WTC11 (cell line): ENCODE results near the gene NDUFS7. TPM values are rescaled to one million over a fixed set of nuclear protein-coding genes. Genes with fewer than 3 reads are reported as not detected.

Source experiments
- ATAC-seq: fragments of 200-7000 bp; cut with Tn5 transposase; 2 replicates; pipeline ENCODE4 v1.10.0; 2021; ENCODE audit warnings: mild to moderate bottlenecking, moderate library complexity
- Bru-seq: library from RNA; stranded (reverse); fragments of 400-500 nt; gene quantifications from one replicate; lab custom pipeline; 2021; lab: Mats Ljungman, UMichigan
- CTCF ChIA-PET: fragments of 300-600 bp; sonication (Branson Sonifier 250); formaldehyde crosslinking; loops from one replicate; lab custom pipeline; 2021; ENCODE audit warnings: antibody characterized with exemption; lab: Charles Lee
- POLR2A ChIA-PET: fragments of 350-600 bp; sonication (Branson Sonifier 250); formaldehyde crosslinking; loops from one replicate; lab custom pipeline; 2021; ENCODE audit warnings: antibody characterized with exemption; lab: Charles Lee
- DNase-seq: peaks from one replicate; pipeline ENCODE4 v3.0.0; 2021; ENCODE audit warnings: low spot score
- H3K27ac Mint-ChIP-seq: 2 replicates; pipeline ENCODE4 v1.8.0; 2021; ENCODE audit warnings: mixed read lengths
- H3K27me3 Mint-ChIP-seq: 2 replicates; pipeline ENCODE4 v1.8.0; 2021; ENCODE audit warnings: low read depth, mild to moderate bottlenecking, moderate library complexity, mixed read lengths
- H3K36me3 Mint-ChIP-seq: 2 replicates; pipeline ENCODE4 v1.8.0; 2021; ENCODE audit warnings: mixed read lengths
- H3K4me1 Mint-ChIP-seq: 2 replicates; pipeline ENCODE4 v1.8.0; 2022; ENCODE audit warnings: mixed read lengths
- H3K4me3 Mint-ChIP-seq: 2 replicates; pipeline ENCODE4 v1.8.0; 2021; ENCODE audit warnings: mild to moderate bottlenecking, moderate library complexity, mixed read lengths
- H3K9me3 Mint-ChIP-seq: 2 replicates; pipeline ENCODE4 v1.8.0; 2021; ENCODE audit warnings: mixed read lengths
- ATF1 ChIP-seq: sonication (generic); formaldehyde crosslinking; IDR thresholded peaks from 2 replicates; pipeline ENCODE4 v1.8.1; 2023; ENCODE audit warnings: mild to moderate bottlenecking, moderate library complexity, missing genetic modification reagents
- ESRRA ChIP-seq: sonication (generic); formaldehyde crosslinking; IDR thresholded peaks from 2 replicates; pipeline ENCODE4 v1.8.1; 2022; ENCODE audit warnings: mild to moderate bottlenecking, missing genetic modification reagents, borderline replicate concordance
- NR2C2 ChIP-seq: sonication (generic); formaldehyde crosslinking; IDR thresholded peaks from 2 replicates; pipeline ENCODE4 v1.8.0; 2022; ENCODE audit warnings: mild to moderate bottlenecking, missing genetic modification reagents
- SOX15 ChIP-seq: fragments of 250-450 bp; sonication (Bioruptor Pico); IDR thresholded peaks from 2 replicates; pipeline ENCODE4 v1.9.0; 2021; ENCODE audit warnings: mild to moderate bottlenecking
- TCF7 ChIP-seq: sonication (generic); formaldehyde crosslinking; IDR thresholded peaks from 2 replicates; pipeline ENCODE4 v1.8.0; 2022; ENCODE audit warnings: mild to moderate bottlenecking, low read depth, missing genetic modification reagents, moderate library complexity
- TEAD1 ChIP-seq: sonication (generic); formaldehyde crosslinking; IDR thresholded peaks from 2 replicates; pipeline ENCODE4 v1.8.0; 2022; ENCODE audit warnings: mild to moderate bottlenecking, missing genetic modification reagents
- TP53 ChIP-seq: sonication (generic); formaldehyde crosslinking; IDR thresholded peaks from 2 replicates; pipeline ENCODE4 v1.8.1; 2023; ENCODE audit warnings: mild to moderate bottlenecking, missing genetic modification reagents
- ZNF263 ChIP-seq: sonication (generic); formaldehyde crosslinking; IDR thresholded peaks from 2 replicates; pipeline ENCODE4 v1.8.1; 2022; ENCODE audit warnings: low read depth, mild to moderate bottlenecking, moderate library complexity, missing genetic modification reagents
- long read RNA-seq, 3 experiments: library from RNA in 1 of 3; library from capped mRNA in 1 of 3; library from polyadenylated mRNA in 1 of 3; unstranded in 2 of 3; stranded (forward) in 1 of 3; transcript quantifications; one replicate each; pipeline ENCODE4 v2.0.0, GENCODE V29; 2021
- total RNA-seq: library from RNA; stranded (reverse); gene quantifications from 3 replicates; pipeline ENCODE4 v1.2.3, GENCODE V29; 2021
- TF ChIP-seq, protein P1 (sequence below): sonication (generic); formaldehyde crosslinking; IDR thresholded peaks from 2 replicates; pipeline ENCODE4 v1.8.0; 2023; ENCODE audit warnings: mild to moderate bottlenecking, missing genetic modification reagents
- TF ChIP-seq, protein P2 (sequence below): sonication (generic); formaldehyde crosslinking; IDR thresholded peaks from 2 replicates; pipeline ENCODE4 v1.8.1; 2023; ENCODE audit warnings: mild to moderate bottlenecking, missing genetic modification reagents, moderate library complexity
- TF ChIP-seq, protein P3 (sequence below): fragments of 200-600 bp; IDR thresholded peaks from 2 replicates; pipeline ENCODE4 v1.8.0; 2022; ENCODE audit warnings: antibody characterized with exemption
- TF ChIP-seq, protein P4 (sequence below): sonication (generic); formaldehyde crosslinking; conservative IDR thresholded peaks from 2 replicates; pipeline ENCODE4 v1.8.1; 2023; ENCODE audit warnings: mild to moderate bottlenecking, low read depth, missing genetic modification reagents, moderate library complexity
- TF ChIP-seq, protein P5 (sequence below): sonication (generic); formaldehyde crosslinking; IDR thresholded peaks from 2 replicates; pipeline ENCODE4 v1.8.0; 2022; ENCODE audit warnings: mild to moderate bottlenecking, missing genetic modification reagents
- TF ChIP-seq, protein P6 (sequence below): fragments of 250-450 bp; sonication (Bioruptor Pico); IDR thresholded peaks from 2 replicates; pipeline ENCODE4 v1.9.0; 2021; ENCODE audit warnings: mild to moderate bottlenecking, borderline replicate concordance
- TF ChIP-seq, protein P7 (sequence below): fragments of 250-450 bp; sonication (Bioruptor Pico); IDR thresholded peaks from 2 replicates; pipeline ENCODE4 v1.9.0; 2021; ENCODE audit warnings: mild to moderate bottlenecking

The NDUFS7 gene
- total RNA-seq (136 to 149 TPM (median 139 TPM) in 3 replicates), Bru-seq, nascent RNA (percentile 53 among the genes with signal in this experiment)
- long read RNA-seq, experiment 1, transcript NDUFS7-217 (1 exons, 3,743 nt), result minor isoform, 6 of 270 reads
- long read RNA-seq, experiment 1, transcript NDUFS7-201 (8 exons, 1,039 nt), result major isoform, 201 of 270 reads
- long read RNA-seq, experiment 1, transcript NDUFS7-202 (7 exons, 2,818 nt), result minor isoform, 25 of 270 reads
- long read RNA-seq, experiment 1, partial matches to known transcripts, result 9 of 270 reads
- long read RNA-seq, experiment 1, other reads (novel, unspliced or antisense), result 19 of 270 reads
- long read RNA-seq, experiment 2, transcript NDUFS7-201 (8 exons, 1,039 nt), result major isoform, 61 of 142 reads
- long read RNA-seq, experiment 2, partial matches to known transcripts, result 45 of 142 reads
- long read RNA-seq, experiment 2, other reads (novel, unspliced or antisense), result 31 of 142 reads
- long read RNA-seq, experiment 3, transcript NDUFS7-201 (8 exons, 1,039 nt), result major isoform, 34 of 40 reads
- long read RNA-seq, experiment 3, partial matches to known transcripts, result 0 of 40 reads
- long read RNA-seq, experiment 3, other reads (novel, unspliced or antisense), result 1 of 40 reads

DNA sequence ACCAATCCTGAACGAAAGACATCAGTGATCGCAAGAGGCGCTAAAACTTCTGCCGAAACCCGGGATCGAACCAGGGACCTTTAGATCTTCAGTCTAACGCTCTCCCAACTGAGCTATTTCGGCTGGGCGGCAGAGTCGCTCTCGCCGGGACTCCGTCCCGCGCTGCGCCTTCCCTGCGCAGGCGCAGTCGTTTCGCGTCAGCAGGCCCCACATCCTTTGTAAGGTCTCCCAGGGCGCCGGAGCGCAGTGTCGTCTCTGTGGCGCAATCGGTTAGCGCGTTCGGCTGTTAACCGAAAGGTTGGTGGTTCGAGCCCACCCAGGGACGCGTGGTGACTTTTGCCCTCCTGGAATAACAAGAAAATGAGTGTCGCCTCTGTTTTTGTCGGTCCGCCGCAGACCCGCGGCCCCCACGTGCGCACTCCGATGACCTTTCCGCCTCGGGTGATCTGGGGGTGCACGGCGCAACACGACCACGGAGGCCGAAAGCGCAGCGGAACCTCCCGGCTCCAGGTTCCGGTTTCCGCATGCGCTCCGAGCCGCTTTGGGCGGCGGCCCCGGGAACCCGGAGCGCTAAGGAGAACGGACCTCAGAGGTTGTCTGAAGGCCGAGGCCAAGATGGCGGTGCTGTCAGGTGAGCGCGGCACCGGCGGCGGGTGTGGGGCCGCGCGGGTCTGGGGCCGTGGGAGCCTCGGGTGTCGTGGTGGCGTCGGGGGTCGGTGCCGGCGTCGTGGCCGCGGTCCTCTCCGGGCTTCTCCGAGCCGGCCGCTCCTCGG is at the start of gene NDUFS7:
Gene NDUFS7 (plus strand): TSS at position 596 of the 773 bp plus-strand sequence. CDS start 20 bp downstream, at position 616.
- peak; percentile 87 for DNase-seq
- Mint-ChIP-seq H3K27me3 (peaks cover 4% of the 10 kb centered on the region), H3K36me3 (peaks cover 3% of the 10 kb centered on the region), H3K4me3 (peak within 1 kb of the TSS; percentile 81), H3K4me1 (peaks cover 14% of the 10 kb centered on the region), H3K27ac (peak within 1 kb of the TSS; percentile 51), H3K9me3 (no peaks in the 10 kb centered on the region)
- peak; percentile 71 for ATAC-seq
- CTCF ChIA-PET, result interaction anchor here (0.8 to 1.9 kb wide), 6 partner anchors 68 to 139 kb away, joined by 3 to 4 read pairs (median 4); partner anchors contain the start of genes CIRBP and REEP6
- POLR2A ChIA-PET, result interaction anchor here (0.5 kb wide), 1 partner anchor 109 kb away, joined by 3 read pairs; no protein-coding TSS in a partner anchor
- TF ChIP-seq, protein P1, sequence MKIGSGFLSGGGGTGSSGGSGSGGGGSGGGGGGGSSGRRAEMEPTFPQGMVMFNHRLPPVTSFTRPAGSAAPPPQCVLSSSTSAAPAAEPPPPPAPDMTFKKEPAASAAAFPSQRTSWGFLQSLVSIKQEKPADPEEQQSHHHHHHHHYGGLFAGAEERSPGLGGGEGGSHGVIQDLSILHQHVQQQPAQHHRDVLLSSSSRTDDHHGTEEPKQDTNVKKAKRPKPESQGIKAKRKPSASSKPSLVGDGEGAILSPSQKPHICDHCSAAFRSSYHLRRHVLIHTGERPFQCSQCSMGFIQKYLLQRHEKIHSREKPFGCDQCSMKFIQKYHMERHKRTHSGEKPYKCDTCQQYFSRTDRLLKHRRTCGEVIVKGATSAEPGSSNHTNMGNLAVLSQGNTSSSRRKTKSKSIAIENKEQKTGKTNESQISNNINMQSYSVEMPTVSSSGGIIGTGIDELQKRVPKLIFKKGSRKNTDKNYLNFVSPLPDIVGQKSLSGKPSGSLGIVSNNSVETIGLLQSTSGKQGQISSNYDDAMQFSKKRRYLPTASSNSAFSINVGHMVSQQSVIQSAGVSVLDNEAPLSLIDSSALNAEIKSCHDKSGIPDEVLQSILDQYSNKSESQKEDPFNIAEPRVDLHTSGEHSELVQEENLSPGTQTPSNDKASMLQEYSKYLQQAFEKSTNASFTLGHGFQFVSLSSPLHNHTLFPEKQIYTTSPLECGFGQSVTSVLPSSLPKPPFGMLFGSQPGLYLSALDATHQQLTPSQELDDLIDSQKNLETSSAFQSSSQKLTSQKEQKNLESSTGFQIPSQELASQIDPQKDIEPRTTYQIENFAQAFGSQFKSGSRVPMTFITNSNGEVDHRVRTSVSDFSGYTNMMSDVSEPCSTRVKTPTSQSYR (CRISPR knock-in tag), result no peak
- no peak for TF ChIP-seq ZNF263 (CRISPR knock-in tag)
- TF ChIP-seq, protein P2, sequence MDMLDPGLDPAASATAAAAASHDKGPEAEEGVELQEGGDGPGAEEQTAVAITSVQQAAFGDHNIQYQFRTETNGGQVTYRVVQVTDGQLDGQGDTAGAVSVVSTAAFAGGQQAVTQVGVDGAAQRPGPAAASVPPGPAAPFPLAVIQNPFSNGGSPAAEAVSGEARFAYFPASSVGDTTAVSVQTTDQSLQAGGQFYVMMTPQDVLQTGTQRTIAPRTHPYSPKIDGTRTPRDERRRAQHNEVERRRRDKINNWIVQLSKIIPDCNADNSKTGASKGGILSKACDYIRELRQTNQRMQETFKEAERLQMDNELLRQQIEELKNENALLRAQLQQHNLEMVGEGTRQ (CRISPR knock-in tag), result peak; percentile 71
- peak; percentile 86; the same call in 1 of the 2 replicates for TF ChIP-seq TP53 (CRISPR knock-in tag)
- TF ChIP-seq ESRRA (CRISPR knock-in tag), result peak; percentile 100
- TF ChIP-seq, protein P3, sequence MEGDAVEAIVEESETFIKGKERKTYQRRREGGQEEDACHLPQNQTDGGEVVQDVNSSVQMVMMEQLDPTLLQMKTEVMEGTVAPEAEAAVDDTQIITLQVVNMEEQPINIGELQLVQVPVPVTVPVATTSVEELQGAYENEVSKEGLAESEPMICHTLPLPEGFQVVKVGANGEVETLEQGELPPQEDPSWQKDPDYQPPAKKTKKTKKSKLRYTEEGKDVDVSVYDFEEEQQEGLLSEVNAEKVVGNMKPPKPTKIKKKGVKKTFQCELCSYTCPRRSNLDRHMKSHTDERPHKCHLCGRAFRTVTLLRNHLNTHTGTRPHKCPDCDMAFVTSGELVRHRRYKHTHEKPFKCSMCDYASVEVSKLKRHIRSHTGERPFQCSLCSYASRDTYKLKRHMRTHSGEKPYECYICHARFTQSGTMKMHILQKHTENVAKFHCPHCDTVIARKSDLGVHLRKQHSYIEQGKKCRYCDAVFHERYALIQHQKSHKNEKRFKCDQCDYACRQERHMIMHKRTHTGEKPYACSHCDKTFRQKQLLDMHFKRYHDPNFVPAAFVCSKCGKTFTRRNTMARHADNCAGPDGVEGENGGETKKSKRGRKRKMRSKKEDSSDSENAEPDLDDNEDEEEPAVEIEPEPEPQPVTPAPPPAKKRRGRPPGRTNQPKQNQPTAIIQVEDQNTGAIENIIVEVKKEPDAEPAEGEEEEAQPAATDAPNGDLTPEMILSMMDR, result no peak
- peak; percentile 81 for TF ChIP-seq TEAD1 (CRISPR knock-in tag)
- TF ChIP-seq ATF1 (CRISPR knock-in tag), result peak; percentile 39; the same call in 1 of the 2 replicates
- no peak for TF ChIP-seq TCF7
- TF ChIP-seq, protein P4, sequence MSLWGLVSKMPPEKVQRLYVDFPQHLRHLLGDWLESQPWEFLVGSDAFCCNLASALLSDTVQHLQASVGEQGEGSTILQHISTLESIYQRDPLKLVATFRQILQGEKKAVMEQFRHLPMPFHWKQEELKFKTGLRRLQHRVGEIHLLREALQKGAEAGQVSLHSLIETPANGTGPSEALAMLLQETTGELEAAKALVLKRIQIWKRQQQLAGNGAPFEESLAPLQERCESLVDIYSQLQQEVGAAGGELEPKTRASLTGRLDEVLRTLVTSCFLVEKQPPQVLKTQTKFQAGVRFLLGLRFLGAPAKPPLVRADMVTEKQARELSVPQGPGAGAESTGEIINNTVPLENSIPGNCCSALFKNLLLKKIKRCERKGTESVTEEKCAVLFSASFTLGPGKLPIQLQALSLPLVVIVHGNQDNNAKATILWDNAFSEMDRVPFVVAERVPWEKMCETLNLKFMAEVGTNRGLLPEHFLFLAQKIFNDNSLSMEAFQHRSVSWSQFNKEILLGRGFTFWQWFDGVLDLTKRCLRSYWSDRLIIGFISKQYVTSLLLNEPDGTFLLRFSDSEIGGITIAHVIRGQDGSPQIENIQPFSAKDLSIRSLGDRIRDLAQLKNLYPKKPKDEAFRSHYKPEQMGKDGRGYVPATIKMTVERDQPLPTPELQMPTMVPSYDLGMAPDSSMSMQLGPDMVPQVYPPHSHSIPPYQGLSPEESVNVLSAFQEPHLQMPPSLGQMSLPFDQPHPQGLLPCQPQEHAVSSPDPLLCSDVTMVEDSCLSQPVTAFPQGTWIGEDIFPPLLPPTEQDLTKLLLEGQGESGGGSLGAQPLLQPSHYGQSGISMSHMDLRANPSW, result no peak
- TF ChIP-seq, protein P5, sequence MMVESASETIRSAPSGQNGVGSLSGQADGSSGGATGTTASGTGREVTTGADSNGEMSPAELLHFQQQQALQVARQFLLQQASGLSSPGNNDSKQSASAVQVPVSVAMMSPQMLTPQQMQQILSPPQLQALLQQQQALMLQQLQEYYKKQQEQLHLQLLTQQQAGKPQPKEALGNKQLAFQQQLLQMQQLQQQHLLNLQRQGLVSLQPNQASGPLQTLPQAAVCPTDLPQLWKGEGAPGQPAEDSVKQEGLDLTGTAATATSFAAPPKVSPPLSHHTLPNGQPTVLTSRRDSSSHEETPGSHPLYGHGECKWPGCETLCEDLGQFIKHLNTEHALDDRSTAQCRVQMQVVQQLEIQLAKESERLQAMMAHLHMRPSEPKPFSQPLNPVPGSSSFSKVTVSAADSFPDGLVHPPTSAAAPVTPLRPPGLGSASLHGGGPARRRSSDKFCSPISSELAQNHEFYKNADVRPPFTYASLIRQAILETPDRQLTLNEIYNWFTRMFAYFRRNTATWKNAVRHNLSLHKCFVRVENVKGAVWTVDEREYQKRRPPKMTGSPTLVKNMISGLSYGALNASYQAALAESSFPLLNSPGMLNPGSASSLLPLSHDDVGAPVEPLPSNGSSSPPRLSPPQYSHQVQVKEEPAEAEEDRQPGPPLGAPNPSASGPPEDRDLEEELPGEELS (CRISPR knock-in tag), result peak; percentile 63
- TF ChIP-seq, protein P6, sequence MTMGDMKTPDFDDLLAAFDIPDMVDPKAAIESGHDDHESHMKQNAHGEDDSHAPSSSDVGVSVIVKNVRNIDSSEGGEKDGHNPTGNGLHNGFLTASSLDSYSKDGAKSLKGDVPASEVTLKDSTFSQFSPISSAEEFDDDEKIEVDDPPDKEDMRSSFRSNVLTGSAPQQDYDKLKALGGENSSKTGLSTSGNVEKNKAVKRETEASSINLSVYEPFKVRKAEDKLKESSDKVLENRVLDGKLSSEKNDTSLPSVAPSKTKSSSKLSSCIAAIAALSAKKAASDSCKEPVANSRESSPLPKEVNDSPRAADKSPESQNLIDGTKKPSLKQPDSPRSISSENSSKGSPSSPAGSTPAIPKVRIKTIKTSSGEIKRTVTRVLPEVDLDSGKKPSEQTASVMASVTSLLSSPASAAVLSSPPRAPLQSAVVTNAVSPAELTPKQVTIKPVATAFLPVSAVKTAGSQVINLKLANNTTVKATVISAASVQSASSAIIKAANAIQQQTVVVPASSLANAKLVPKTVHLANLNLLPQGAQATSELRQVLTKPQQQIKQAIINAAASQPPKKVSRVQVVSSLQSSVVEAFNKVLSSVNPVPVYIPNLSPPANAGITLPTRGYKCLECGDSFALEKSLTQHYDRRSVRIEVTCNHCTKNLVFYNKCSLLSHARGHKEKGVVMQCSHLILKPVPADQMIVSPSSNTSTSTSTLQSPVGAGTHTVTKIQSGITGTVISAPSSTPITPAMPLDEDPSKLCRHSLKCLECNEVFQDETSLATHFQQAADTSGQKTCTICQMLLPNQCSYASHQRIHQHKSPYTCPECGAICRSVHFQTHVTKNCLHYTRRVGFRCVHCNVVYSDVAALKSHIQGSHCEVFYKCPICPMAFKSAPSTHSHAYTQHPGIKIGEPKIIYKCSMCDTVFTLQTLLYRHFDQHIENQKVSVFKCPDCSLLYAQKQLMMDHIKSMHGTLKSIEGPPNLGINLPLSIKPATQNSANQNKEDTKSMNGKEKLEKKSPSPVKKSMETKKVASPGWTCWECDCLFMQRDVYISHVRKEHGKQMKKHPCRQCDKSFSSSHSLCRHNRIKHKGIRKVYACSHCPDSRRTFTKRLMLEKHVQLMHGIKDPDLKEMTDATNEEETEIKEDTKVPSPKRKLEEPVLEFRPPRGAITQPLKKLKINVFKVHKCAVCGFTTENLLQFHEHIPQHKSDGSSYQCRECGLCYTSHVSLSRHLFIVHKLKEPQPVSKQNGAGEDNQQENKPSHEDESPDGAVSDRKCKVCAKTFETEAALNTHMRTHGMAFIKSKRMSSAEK (CRISPR knock-in tag), result peak; percentile 47; the same call in 1 of the 2 replicates
- TF ChIP-seq, protein P7, sequence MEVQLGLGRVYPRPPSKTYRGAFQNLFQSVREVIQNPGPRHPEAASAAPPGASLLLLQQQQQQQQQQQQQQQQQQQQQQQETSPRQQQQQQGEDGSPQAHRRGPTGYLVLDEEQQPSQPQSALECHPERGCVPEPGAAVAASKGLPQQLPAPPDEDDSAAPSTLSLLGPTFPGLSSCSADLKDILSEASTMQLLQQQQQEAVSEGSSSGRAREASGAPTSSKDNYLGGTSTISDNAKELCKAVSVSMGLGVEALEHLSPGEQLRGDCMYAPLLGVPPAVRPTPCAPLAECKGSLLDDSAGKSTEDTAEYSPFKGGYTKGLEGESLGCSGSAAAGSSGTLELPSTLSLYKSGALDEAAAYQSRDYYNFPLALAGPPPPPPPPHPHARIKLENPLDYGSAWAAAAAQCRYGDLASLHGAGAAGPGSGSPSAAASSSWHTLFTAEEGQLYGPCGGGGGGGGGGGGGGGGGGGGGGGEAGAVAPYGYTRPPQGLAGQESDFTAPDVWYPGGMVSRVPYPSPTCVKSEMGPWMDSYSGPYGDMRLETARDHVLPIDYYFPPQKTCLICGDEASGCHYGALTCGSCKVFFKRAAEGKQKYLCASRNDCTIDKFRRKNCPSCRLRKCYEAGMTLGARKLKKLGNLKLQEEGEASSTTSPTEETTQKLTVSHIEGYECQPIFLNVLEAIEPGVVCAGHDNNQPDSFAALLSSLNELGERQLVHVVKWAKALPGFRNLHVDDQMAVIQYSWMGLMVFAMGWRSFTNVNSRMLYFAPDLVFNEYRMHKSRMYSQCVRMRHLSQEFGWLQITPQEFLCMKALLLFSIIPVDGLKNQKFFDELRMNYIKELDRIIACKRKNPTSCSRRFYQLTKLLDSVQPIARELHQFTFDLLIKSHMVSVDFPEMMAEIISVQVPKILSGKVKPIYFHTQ (CRISPR knock-in tag), result no peak
- peak; percentile 49; the same call in 1 of the 2 replicates for TF ChIP-seq NR2C2 (CRISPR knock-in tag)
- no peak for TF ChIP-seq SOX15 (CRISPR knock-in tag)
